ENCODE results near the gene ETFA.
"Not testable (repeated sequence)": the region's sequence is repeated elsewhere in the genome, so short reads cannot be mapped to it uniquely, and the experiment has no call there.

ETFA gene

DNA sequence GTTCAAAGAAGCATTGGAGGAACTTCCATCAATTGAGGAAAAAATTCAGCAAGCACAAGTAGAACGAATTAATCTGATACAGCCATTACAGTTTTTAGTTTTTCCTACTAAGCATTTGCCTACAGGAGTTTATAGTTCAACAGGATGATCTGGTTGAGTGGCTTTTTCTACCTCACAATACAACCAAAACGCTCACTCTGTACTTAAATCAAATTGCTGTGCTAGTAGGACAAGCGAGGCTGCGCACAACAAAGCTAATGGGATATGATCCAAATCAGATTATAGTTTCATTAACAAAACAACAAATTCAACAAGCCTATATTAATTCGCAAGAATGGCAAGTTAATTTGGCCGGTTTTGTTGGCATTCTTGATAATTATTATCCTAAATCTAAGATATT is 44.2 kb downstream of the ETFA start:
- no peak for DNase-seq

DNA sequence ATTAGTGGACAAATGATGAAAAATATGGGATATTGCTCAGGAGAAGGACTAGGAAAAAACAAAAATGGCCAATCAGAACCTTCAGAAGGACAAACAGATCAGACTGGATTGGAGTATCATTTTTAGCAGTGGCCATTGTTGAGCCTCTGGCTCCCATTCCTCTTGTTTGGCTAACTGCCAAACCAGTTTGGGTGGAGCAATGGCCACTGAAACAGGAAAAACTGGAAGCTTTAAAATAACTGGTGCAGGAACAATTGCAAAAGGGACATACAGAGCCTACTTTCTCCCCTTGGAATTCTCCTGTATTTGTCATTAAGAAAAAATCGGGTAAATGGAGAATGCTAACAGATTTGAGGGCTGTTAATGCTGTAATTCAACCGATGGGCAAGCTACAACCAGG is 45.5 kb downstream of the ETFA start:
- DNase-seq, result not testable (repeated sequence)

DNA sequence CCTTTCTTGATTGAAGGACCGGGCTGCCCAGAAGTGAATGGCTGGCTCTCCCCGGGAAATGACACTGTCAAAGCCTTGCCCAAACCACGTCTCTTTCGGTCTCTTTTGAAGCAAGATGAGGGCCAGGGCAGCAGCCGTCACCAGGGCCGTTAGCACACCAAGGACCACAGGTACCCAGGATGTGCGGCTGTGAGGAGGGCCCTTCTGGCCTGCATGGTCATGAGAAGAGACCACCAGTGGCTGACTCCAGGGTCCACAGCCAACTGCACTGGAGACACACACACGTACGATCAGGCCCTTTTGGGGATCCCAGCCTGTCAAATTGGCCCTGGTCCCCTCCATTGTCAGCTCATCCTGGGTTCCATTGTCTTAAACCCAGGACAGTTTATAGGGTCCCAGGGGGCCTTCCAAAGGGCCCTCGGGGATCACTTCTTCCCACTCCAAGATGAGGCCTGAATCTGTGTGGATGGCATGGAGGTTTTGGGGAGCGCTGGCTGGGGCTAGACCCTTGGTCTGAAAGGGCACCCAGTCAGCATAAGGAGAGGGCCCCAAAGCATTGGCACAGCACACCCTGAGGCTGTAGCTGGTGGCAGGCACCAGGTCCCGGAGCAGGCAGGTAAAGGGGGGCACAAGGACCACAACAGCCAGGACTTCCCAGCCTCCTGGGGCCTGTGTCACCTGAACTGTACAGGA is 50.9 kb downstream of the ETFA start:
- DNase-seq, result no peak

DNA sequence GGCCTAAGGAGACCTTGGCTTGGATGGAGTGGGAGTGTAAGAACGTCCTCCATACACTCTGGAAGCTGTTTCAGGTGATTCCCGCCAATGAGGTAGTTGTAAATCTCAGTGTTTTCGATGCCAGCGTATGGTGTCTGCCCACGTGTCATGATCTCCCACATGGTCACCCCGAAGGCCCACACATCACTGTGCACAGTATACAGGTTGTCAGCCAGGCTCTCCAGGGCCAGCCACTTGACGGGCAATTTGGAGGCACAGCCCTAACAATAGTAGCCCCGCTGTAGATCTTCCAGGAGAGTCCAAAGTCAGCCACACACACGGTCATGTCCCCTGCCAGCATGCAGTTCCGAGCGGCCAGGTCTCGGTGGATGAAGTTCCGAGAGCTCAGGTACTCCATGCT is 51.9 kb downstream of the ETFA start:
- no peak for DNase-seq

DNA sequence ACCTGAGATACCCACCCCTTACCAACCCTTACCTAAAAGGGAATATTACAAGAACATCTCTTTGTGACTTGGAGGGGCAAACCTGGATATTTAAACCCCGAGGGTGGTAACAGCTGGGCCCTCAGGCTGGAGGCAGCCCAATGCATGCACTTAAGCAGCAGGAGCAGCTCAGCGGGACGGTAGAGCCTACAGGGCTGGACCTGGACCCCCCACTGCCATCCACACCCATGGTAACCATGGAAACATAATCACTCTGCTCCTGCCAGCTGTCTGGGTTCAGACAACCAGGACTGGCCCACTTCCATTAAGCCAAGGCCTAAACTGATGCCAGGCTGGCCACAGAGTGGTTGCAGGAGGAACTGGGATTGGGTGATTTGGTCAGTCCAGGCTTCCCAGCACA is 52.8 kb downstream of the ETFA start:
- DNase-seq, result no peak

DNA sequence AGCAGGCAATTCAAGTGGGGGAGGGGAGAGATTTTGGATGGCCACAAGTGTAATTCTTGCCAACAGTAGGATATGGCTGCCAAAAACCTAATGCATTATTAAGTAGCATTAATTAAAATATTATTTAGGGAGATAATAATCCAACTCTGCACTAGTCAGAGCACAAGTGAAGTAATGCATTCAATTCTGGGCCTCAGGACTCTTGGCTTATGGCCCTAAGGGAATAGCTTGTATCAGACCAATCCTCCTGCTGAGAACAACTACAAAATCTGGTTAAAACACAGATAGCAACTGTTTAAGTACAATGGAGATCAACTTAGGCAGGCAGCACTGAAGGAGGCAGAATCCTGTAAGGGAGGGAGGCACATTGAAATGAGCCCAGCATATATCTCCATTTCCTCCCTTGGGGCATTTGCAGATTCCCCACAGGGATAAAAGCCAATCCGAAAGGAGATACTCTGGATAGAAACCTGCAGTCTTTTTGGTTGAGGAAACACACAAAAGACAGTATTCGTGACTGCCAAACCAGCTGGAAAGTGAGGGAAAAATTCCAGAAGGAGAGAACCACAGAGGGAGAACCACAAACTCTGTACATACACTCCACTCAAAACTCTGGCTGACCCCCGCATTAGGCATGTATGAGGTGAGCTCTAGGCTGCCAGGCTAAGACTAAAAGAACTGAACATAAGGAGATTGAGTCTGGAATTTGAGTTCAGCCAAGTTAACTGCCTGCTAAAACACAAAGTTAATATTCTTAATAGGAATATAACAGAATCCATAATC is 57.4 kb downstream of the ETFA start:
- DNase-seq, result no peak

DNA sequence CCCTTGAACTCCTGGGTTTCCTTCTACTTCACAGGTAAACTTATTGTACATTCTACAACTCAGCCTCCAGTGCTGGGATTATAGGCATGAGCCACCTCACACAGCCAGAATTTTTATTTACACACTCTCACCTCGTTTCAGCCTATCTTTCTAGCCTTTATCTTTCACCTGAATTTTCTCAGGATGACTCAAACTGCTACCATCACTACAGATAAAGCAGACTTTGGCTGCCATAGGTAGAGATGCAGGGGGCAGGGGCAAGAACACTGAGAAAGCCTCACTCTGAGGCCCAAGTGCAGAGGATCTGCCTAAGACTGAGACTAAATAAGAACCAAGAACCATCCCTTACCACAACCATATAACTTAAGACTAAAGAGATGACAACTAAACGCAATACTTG is 59.0 kb downstream of the ETFA start:
- no peak for DNase-seq

DNA sequence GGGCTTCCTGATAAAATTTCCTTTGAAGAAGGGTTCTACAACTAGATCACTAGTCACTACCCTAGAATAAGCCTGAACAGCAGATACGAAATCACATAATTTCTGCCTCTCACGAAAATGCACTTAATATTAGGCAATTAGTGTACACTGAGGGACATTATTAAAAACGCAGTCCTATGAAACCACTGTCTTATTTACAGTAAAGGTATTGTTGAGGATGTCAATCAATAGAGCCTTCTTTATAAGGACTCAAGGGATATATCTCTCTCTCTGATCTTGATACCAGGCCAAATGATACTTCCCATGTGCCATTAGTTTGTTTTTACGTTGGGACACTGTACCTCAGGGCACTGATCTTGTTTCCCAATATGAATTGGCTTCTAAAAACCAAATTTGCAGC is 59.6 kb downstream of the ETFA start:
- no peak for DNase-seq

DNA sequence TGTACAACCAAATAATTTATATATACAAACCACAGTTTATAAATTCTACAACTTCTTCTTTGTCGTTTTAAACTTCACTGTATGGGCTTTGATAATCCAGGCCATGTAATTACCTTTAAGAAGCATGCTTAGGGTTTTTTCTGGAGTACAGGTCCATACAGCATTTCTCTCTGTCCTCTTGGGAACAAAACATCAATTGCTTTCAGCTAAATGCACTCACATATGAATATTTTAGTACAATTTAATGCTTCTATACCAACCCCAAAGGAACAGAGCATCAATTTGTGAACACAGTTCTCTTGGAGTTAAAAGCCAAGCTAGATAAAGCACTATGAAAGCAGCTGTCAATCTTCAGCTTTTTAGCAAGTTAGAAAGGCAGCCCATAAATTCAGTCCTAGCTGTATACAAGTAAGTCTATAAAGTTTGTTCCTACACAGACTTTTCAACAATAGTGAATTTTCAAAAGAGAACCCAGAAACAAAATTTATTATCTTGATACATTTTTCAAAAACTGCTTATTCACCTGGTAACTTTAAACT is 66.1 kb downstream of the ETFA start:
- DNase-seq, result no peak

DNA sequence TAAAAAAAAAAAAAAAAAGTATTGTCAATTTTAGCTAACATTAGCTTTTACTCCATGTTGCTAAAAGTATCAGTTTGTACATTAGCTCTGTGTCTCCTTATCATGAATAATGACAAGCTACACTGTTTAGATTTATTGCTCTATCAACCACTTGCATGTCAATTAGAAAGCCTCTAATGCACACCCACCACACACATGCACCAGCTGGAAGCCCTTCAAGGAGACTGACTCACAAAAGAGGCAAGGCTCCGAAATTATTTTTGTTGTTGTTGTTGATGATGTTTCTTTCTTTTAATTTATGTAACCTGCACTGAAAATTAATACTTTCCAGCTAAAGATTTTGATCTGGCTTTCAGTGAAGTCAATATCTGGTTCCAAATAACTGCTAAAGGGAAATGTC is 71.5 kb downstream of the ETFA start:
- DNase-seq, result no peak

DNA sequence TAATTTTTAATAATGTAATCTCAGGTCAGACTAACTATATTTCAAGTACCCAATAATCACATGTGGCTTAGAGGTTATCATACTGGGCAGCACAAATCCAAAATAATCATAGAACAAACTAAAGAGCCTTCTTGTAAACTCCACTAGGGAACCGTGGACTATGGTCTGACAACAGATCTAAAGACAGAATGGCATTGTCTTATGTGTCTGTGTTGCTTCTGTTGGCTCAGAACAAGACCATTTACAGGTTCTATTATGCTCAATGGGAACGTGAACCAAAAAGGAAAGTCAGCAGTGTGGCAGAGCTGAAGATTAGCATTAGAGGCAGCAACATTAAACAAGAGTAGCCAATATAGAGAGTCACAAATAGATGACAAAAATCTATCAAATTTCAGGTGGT is 74.9 kb downstream of the ETFA start:
- DNase-seq, result no peak

DNA sequence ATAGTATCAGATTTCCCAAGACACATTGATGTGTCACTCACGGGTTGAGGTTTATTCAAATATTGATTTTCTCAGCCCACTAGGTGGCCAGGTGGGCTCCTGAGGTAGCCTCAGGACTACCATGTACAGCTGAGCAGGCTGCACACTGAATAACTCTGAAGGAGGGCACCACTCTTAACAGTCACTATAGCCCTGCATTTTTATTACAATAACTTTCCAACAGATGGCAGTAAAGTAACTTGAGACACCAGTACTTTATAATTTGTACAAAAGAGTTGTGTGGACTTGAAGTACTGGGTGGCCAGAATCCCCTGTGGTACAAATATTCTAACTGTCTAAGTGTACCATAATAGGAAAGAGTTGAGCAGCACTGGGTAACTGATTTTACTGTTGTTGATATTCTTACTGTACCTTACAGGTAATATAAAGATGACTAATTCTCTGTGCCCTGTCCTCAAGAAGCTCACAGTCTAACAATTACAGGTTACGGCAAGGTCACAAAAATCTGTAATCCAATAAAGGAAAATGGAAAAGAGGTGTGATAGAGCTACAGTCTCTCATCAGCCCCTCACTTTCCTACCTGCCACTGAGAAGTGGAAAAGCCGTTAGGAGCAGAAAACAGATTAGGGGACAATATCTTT is 76.0 kb downstream of the ETFA start:
- peak; percentile 43 for DNase-seq

DNA sequence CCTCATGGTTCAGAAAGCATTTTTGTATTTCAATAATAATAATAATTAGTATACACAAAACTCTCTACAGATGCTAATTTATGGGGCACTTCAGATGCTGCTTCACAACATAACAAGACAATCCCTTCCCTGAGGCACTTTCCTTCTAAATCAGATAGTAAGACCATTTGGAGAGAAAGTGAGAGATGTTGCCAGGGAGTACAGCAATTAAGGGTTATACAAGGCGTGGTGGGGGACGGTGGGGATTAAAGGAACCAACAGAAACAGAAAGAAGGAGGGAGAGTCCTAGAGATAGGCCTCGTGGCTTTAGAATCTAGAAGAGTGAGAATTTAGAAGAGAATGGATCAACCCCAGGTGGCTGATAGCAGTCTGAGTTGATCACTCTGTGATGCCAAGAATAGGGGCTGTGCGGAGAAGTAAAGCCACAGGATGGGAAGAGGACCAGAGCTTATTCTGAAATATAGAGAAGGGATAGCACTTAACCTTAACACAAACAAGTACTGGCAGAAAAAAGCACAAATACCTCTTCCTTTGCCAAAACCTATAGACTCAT is 76.9 kb downstream of the ETFA start:
- no peak for DNase-seq

DNA sequence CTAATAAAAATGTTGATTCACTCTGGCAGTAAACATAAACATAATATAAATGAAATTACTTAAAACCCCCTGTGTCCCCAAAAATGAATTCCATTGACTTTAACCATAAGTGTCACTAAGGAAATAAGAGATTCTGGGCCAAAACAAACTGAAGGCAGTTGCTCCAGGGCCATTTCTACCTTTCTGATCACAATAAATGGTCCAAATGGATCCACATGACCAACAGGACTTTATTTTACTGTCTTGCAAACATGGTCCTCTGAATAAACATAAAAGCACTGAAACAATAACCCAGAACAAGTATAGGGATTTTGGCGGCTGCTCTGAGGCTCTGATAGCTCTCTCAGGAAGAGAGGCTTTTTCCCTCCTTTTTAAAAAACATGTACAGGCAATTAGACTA is 77.3 kb downstream of the ETFA start:
- DNase-seq, result no peak

DNA sequence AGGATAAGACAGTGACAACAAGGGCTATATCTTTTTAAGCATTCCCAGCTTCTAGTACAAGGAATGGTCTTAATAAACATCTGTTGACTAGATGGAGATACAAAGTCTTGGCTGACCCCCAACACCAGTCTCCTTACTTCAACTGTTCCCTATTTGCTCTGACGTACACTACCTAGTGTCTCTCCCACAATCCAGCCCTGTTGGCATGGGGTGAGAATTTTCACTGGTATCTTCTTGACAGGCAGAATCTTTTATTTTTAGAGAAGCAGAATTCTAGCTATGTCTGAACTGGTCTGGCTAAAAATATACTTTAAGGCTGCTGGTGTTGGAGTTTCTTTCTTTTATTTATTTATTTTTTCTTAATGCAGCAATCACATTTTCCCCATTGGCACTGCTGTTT is 82.0 kb downstream of the ETFA start:
- DNase-seq, result no peak

DNA sequence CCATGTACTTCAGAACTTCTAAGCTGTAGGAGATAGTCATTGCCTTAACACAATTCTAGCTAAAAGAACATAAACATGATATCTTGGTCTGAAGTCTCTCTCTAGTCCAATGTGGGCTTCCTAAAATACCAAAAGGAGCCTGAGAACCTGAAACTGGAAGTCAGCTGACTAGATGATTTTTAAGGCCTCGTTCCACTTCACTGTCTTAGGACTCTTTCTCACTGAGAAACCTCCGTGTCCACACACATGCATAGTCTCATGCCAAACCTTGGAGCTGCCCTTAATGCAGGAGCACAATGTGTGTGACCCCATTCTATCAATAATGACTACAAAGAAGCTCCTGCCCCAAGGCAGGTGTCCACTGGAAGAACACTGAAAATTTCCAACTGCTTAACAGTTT is 87.7 kb downstream of the ETFA start:
- DNase-seq, result no peak

DNA sequence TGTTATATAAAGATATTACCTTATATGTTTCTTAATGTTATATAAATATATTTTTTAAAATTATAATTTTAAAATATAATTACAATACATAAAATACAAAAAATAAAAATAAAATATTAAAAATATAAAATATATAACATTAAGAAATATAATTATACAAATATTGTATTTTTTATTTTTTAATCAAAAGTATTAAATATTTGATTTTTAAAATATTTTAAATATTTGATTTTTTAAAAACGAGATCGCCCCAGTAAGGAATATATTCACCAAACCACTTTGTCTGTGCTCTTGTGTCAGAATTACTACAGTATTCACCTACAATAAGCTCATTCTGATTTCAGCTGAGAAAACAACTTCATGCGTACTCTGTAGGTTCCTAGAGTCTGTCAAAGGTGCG is 89.1 kb downstream of the ETFA start:
- DNase-seq, result no peak

DNA sequence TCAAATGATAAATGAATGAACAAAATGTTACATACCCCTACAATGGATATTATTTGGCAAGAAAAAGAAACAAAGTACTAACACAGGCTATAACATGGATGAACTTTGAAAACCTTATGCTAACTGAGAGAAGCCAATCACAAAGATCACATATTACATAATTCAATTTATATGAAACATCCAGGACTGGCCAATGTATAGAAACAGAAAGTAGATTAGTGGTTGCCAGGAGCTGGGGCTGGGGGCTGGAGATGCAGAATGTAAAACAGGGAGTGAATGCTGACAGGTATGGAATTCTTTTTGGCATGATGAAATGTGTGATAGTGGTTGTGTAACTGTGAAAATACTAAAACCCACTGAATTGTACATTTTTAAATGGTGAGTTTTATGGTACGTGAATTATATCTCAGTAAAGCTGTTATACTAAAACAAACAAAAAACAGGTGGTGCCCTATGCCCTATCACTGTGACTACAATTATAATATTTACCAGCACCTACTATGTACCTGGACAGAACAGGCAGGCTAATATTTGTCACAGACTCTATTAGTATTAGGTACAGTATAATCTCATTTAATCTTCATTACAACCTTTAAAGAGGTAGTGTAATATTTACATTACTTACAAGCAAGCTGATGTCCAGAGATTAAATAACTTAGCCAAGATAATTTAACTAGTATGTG is 90.0 kb downstream of the ETFA start:
- no peak for DNase-seq

DNA sequence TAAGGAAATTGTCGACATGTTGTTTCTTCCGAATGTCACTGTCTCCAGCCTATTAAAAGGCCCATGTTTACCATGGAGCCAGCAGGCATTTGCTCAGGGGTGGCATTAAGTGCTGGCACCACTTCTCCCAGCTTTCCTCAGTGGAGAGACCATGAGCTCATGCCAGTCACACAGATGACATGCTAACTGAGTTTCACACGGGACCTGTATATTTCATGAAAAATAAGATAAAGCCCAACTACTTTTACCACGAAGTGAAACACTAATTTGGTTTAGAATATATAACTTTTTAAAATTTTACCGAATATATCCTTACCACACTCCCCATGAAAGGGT is 93.4 kb downstream of the ETFA start:
- DNase-seq, result no peak

DNA sequence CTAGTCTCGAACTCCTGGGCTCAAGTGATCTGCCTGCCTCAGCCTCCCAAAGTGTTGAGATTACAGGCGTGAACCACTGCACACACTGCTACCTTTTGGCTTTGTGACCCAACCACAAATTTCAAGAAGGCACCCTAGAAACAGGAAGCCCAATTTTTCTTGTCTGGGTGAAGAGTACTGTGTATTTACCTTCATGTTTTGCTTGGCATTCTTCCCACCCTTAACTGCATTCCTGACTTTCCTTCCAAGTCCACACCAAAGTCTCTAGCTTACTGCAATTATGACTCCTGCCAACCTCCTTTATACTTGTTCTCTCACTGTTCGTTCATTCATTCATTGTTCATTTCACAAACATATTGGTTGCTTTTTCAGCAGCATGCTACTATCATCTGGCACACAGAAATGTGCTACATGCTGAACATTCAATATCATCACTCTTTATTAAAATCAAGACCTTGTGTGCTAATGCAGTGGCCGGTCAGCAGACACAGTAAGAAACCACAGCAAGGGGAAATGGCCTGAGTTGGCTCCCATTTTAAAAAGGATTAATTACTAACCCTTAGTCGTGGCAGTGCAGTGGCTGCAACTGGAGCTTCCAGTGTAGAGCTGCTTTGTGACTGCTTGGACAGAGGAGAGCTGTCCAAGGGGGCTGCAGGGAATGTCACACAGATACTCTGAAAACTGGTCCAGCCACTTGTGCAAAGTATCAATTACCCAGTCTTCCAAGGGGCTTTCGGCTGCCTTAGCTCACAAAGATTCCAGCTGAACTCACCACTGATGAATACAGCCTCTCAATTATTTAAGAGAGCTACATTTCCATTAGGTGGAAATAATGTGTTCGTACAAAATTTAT is 94.0 kb downstream of the ETFA start:
- no peak for DNase-seq

DNA sequence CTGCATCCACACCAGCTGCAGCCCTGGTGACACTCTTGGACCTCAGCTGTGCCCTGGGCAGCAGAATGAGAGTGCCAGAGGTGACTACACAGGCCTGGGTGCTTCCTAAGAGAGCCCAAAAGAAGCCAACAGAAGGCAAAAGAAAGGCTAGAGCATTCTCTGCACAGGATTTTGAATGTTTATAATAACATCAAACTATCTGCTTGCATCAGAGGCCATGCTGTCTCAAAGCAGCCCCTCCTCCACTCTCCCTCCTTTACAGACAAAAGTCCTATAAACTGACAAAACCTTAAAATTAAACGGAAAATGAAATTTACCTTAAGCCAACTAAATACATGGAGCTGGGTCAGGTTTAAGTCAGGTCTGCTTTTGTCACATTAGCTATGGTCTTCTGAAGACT is 95.6 kb downstream of the ETFA start:
- DNase-seq, result no peak

DNA sequence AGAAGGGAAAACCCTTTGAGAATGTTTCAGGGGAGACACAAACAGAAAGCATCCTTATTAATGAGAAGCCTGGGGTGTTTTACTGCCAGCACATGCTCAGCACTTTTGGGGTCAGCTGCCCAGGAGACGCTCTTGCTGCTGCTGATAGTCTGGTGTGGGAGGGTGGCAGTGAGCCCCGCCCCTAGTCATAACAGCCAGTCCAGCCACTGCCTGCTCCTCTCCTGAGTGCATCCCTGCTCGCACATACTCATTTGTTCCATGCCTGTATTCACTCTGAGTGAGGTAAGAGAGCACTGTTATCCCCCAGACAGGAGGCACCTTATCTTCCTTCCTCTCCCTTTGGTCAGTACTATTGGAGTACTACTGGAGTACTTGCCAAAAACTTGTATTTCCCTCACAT is 101.3 kb downstream of the ETFA start:
- no peak for DNase-seq

Measured in RPMI8226 (cell line).